Activated T-helper 9 cell treated with anti-CD3 and anti-CD28 coated beads, Interleukin-2, amount 50 U/mL, for 16 hours (primary cell): ENCODE data around the gene PRPSAP1.
"Not testable (repeated sequence)": the region's sequence is repeated elsewhere in the genome, so short reads cannot be mapped to it uniquely, and the experiment has no call there.

ENCODE experiments used
- DNase-seq: peaks from one replicate; pipeline ENCODE4 v3.0.0-alpha.2; 2020; ENCODE audit warnings: low read depth

The PRPSAP1 gene

GRCh38 chr17:76276461-76277299 lies 77.0 kb downstream of the PRPSAP1 start:
- DNase-seq: no peak

- DNase-seq: no peak
These were observed 77.7 kb downstream of the PRPSAP1 start for GRCh38 chr17:76276069-76276431.

GRCh38 chr17:76275382-76276068 lies 78.2 kb downstream of the PRPSAP1 start:
- DNase-seq: no peak

GRCh38 chr17:76274112-76274956 lies 79.4 kb downstream of the PRPSAP1 start:
- no peak for DNase-seq

GRCh38 chr17:76273445-76274111 lies 80.1 kb downstream of the PRPSAP1 start:
- DNase-seq: no peak

GRCh38 chr17:76272541-76273444 lies 80.9 kb downstream of the PRPSAP1 start:
- DNase-seq: no peak

- DNase-seq: peak; percentile 74
These were observed 81.8 kb downstream of the PRPSAP1 start for GRCh38 chr17:76271669-76272540.

- DNase-seq: no peak
These were observed 82.7 kb downstream of the PRPSAP1 start for GRCh38 chr17:76270770-76271668.

- DNase-seq: no peak
These were observed 83.6 kb downstream of the PRPSAP1 start for GRCh38 chr17:76270127-76270592.

- no peak for DNase-seq
These were observed 84.4 kb downstream of the PRPSAP1 start for GRCh38 chr17:76268991-76269981.

GRCh38 chr17:76268015-76268749 lies 85.5 kb downstream of the PRPSAP1 start:
- peak; percentile 68 for DNase-seq

- not testable (repeated sequence) for DNase-seq
These were observed 86.1 kb downstream of the PRPSAP1 start for GRCh38 chr17:76267581-76268001.

- DNase-seq: no peak
These were observed 86.6 kb downstream of the PRPSAP1 start for GRCh38 chr17:76267051-76267576.

- no peak for DNase-seq
These were observed 87.3 kb downstream of the PRPSAP1 start for GRCh38 chr17:76266244-76266938.

GRCh38 chr17:76265624-76266243 lies 88.0 kb downstream of the PRPSAP1 start:
- DNase-seq: peak; percentile 51
